A673 (cell line): Measurements from ENCODE around the gene NTN1.
A peak's percentile ranks its signal among the peaks of the same experiment; 100 is the strongest.

Experiments used
- CTCF ChIP-seq: fragments of 300-800, 200-600 bp; sonication (generic); conservative IDR thresholded peaks from 2 replicates; pipeline ENCODE4 v1.5.1; 2017; ENCODE audit warnings: low read depth, mild to moderate bottlenecking, antibody characterized with exemption, low read length, moderate library complexity, mixed read lengths
- EZH2 ChIP-seq: fragments of 200-600 bp; sonication (generic); IDR thresholded peaks from 2 replicates; pipeline ENCODE4 v1.6.1; 2017; ENCODE audit warnings: borderline replicate concordance, low read depth, mild to moderate bottlenecking, mixed read lengths, antibody characterized with exemption, low read length; ENCODE audit not compliant: poor library complexity, severe bottlenecking

GRCh38 chr17:9120471-9120870 is 99.2 kb downstream of the NTN1 start:
- TF ChIP-seq CTCF (peak; percentile 58), EZH2 (no peak)
